ENCODE results near the gene SEMA4A.

Gene SEMA4A

DNA sequence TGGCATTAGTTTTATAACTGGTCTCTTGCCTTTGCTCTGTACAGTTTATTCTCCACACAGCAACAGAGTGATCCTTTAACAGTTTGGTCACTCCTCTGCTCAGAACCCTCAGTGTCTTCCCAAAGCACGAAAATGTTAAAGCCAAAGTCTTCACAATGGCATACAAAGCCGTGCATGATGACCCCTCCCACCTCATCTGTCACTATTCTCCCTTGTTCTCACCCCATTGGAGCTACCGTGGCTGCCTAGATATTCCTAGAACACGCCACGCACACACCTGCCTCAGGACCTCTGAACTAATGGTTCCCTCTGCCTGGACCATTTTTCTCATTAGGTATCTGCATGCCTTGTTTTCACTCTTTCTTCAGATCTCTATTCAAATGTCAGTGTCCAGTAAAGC is 8.6 kb upstream of the SEMA4A start:
- no peak for TF ChIP-seq TRIM28 (IDR thresholded peaks at IDR 0.05; ENCODE audit: borderline replicate concordance, low read length)
- TF ChIP-seq ZNF157 (tag by site-specific recombination; IDR thresholded peaks at IDR 0.05) = no peak
- no peak for TF ChIP-seq INSM2 (tag by site-specific recombination; IDR thresholded peaks at IDR 0.05)
- TF ChIP-seq ZNF580 (tag by site-specific recombination; IDR thresholded peaks at IDR 0.05) = no peak
- TF ChIP-seq ZBTB6 (tag by site-specific recombination; IDR thresholded peaks at IDR 0.05) = no peak
- TF ChIP-seq GLIS1 (tag by site-specific recombination; IDR thresholded peaks at IDR 0.05) = no peak
- TF ChIP-seq SALL2 (tag by site-specific recombination; IDR thresholded peaks at IDR 0.05; ENCODE audit: borderline replicate concordance) = no peak
- no peak overlapping the region for H3K4me3 ChIP-seq (ENCODE audit: low read depth, low read length)
- no peaks in the 10 kb centered on the region for H3K36me3 ChIP-seq (ENCODE audit: control insufficient read depth in 2 of 2, insufficient read depth in 1 of 2, low read length in 2 of 2)
- H3K27ac ChIP-seq (ENCODE audit: extremely low read depth, low read depth, low read length) = no peak overlapping the region
- POLR2A ChIA-PET = no interaction called here
- CTCF ChIA-PET = interaction anchor here (1.1 to 13.7 kb wide), 3 partner anchors 15 to 82 kb away, joined by 4 to 210 read pairs (median 6); no protein-coding TSS in a partner anchor
- no peaks in the 10 kb centered on the region for H3K4me1 ChIP-seq (ENCODE audit: control insufficient read depth, insufficient read depth, low read length)
- H3K9me3 ChIP-seq (ENCODE audit: control insufficient read depth, insufficient read depth, low read depth, low read length) = no peaks in the 10 kb centered on the region

DNA sequence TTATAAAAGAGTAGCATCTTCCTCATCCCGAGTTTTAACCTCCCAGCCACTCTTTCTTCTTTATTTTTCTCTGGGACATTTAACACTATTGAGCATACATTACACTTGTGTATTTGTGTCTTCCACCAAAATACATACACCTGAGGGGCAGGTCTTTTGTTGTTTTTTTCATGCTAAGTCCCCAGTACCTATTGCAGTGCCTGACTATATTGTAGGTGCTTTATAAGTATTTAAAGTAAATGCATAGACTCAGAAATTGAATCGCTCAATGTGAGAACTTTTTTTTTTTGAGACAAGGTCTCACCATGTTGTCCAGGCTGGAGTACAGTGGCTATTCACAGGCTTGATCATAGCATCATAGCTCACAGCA is 7.8 kb upstream of the SEMA4A start:
- Histone ChIP-seq H3K9me3 (ENCODE audit: control insufficient read depth, insufficient read depth, low read depth, low read length) (no peaks in the 10 kb centered on the region), H3K36me3 (ENCODE audit: control insufficient read depth in 2 of 2, insufficient read depth in 1 of 2, low read length in 2 of 2) (no peaks in the 10 kb centered on the region), H3K4me3 (ENCODE audit: low read depth, low read length) (no peak overlapping the region), H3K27ac (ENCODE audit: extremely low read depth, low read depth, low read length) (no peak overlapping the region), H3K4me1 (ENCODE audit: control insufficient read depth, insufficient read depth, low read length) (no peaks in the 10 kb centered on the region)
- peak; percentile 92 for TF ChIP-seq ZNF558 (tag by site-specific recombination; IDR thresholded peaks at IDR 0.05)
- no peak for TF ChIP-seq ZSCAN16 (tag by site-specific recombination; IDR thresholded peaks at IDR 0.05)
- TF ChIP-seq, protein P1, sequence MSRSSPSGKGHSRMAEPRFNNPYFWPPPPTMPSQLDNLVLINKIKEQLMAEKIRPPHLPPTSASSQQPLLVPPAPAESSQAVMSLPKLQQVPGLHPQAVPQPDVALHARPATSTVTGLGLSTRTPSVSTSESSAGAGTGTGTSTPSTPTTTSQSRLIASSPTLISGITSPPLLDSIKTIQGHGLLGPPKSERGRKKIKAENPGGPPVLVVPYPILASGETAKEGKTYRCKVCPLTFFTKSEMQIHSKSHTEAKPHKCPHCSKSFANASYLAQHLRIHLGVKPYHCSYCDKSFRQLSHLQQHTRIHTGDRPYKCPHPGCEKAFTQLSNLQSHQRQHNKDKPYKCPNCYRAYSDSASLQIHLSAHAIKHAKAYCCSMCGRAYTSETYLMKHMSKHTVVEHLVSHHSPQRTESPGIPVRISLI (tag by site-specific recombination; IDR thresholded peaks at IDR 0.05) = no peak
- CTCF ChIA-PET = interaction anchor here (0.6 to 13.7 kb wide), 21 partner anchors 14 to 300 kb away, joined by 3 to 210 read pairs (median 5); partner anchors contain the start of genes PAQR6, PMF1 and SLC25A44
- POLR2A ChIA-PET = interaction anchor here (0.5 to 1.8 kb wide), 3 partner anchors 67 to 79 kb away, joined by 4 to 11 read pairs (median 8); partner anchors contain the start of gene PMF1

DNA sequence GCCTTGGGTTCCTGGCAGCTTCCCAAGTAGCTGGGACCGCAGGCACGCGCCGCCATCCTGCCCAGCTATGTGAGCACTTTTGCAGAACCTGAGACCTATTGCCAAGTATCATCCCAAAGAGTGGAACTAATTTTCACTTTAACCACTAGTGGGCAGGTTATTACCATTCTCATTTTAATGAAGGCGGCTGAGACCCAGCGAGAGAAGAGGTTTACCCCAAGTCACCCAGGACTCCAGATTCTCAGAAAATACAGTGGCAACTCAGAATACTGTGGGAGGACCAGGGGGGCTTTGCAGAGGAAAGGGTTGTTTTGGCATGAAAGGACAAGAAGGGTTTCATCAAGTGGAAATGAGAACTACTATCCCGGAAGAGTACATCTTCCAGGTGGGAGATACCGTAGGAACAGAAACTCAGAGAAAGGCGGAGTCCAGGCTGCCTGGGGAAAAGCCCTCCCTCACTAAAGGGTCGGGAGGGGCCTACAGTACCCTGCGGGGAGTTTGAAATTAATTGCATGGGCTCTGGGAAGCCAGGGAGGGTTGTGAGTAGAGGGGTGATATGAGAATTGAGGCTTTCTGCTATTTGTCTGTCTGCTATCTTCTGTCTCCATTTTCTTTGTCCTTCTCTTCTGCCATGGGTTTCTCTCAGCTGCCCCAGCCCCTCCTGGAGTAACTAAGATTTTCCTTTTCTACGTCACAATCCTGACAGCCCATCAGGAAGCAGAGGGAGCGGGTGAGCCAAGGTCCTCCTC is 7.2 kb upstream of the SEMA4A start:
- Histone ChIP-seq H3K36me3 (ENCODE audit: control insufficient read depth in 2 of 2, insufficient read depth in 1 of 2, low read length in 2 of 2) (no peaks in the 10 kb centered on the region), H3K27ac (ENCODE audit: extremely low read depth, low read depth, low read length) (no peak overlapping the region), H3K4me3 (ENCODE audit: low read depth, low read length) (no peak overlapping the region; the same call in 1 of the 2 replicates), H3K4me1 (ENCODE audit: control insufficient read depth, insufficient read depth, low read length) (no peaks in the 10 kb centered on the region), H3K9me3 (ENCODE audit: control insufficient read depth, insufficient read depth, low read depth, low read length) (no peaks in the 10 kb centered on the region)
- ChIA-PET POLR2A (interaction anchor here (0.5 to 1.8 kb wide), 3 partner anchors 67 to 79 kb away, joined by 4 to 11 read pairs (median 8); partner anchors contain the start of gene PMF1), CTCF (interaction anchor here (0.6 to 13.7 kb wide), 23 partner anchors 15 to 300 kb away, joined by 3 to 210 read pairs (median 4); partner anchors contain the start of genes PAQR6, PMF1 and SLC25A44)
- peak; percentile 42; the same call in 1 of the 2 replicates for TF ChIP-seq ZNF366 (tag by site-specific recombination; conservative IDR thresholded peaks at IDR 0.05)
- peak; percentile 58 for TF ChIP-seq CTCF (tag by site-specific recombination; IDR thresholded peaks at IDR 0.05)
- peak; percentile 29; the same call in 1 of the 2 replicates for TF ChIP-seq ZNF501 (tag by site-specific recombination; IDR thresholded peaks at IDR 0.05)
- TF ChIP-seq ZEB2 (tag by site-specific recombination; IDR thresholded peaks at IDR 0.05) = peak; percentile 67
- TF ChIP-seq ZBTB17 (tag by site-specific recombination; IDR thresholded peaks at IDR 0.05) = peak; percentile 94
- peak; percentile 76 for TF ChIP-seq SP7 (tag by site-specific recombination; IDR thresholded peaks at IDR 0.05)
- 0 out of 2 replicates have a peak, but pooled peaks have one; percentile 13 for TF ChIP-seq WT1 (tag by site-specific recombination; IDR thresholded peaks at IDR 0.05)
- TF ChIP-seq, protein P2, sequence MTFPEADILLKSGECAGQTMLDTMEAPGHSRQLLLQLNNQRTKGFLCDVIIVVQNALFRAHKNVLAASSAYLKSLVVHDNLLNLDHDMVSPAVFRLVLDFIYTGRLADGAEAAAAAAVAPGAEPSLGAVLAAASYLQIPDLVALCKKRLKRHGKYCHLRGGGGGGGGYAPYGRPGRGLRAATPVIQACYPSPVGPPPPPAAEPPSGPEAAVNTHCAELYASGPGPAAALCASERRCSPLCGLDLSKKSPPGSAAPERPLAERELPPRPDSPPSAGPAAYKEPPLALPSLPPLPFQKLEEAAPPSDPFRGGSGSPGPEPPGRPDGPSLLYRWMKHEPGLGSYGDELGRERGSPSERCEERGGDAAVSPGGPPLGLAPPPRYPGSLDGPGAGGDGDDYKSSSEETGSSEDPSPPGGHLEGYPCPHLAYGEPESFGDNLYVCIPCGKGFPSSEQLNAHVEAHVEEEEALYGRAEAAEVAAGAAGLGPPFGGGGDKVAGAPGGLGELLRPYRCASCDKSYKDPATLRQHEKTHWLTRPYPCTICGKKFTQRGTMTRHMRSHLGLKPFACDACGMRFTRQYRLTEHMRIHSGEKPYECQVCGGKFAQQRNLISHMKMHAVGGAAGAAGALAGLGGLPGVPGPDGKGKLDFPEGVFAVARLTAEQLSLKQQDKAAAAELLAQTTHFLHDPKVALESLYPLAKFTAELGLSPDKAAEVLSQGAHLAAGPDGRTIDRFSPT (tag by site-specific recombination; IDR thresholded peaks at IDR 0.05) = no peak
- no peak for TF ChIP-seq SCRT1 (tag by site-specific recombination; IDR thresholded peaks at IDR 0.05; ENCODE audit: borderline replicate concordance)
- TF ChIP-seq ZNF394 (tag by site-specific recombination; IDR thresholded peaks at IDR 0.05; ENCODE audit: borderline replicate concordance) = peak; percentile 58; the same call in 1 of the 2 replicates

Data from HEK293 (cell line).